GM10266 (cell line): ENCODE results near the gene FGFBP2.

Experiments
- DNase-seq: peaks from one replicate; pipeline ENCODE4 v3.0.0; 2012; ENCODE audit errors: extremely low spot score
- CTCF ChIP-seq: IDR thresholded peaks from 2 replicates; pipeline ENCODE4 v1.5.1; 2012; ENCODE audit warnings: mild to moderate bottlenecking, low read depth; ENCODE audit not compliant: control insufficient read depth, insufficient read depth; ENCODE audit errors: missing control alignments

Gene FGFBP2

GRCh38 chr4:15938640-15939039 lies 24.3 kb downstream of the FGFBP2 start, which contains the start of gene FGFBP1:
Gene FGFBP1 (minus strand): TSS chr4:15938740. CDS start chr4:15936632, 2,108 bp downstream.
- TF ChIP-seq CTCF = no peak
- no peak for DNase-seq

- no peak for DNase-seq
Measured at GRCh38 chr4:15938182-15938581, 24.8 kb downstream of the FGFBP2 start.

GRCh38 chr4:15936495-15936894 lies 26.5 kb downstream of the FGFBP2 start:
- no peak for TF ChIP-seq CTCF
- DNase-seq = no peak

More at GRCh38 chr4:15938182-15938581, 24.8 kb downstream of the FGFBP2 start:
- no peak for TF ChIP-seq CTCF

GRCh38 chr4:15935504-15936402 lies 27.2 kb downstream of the FGFBP2 start:
- no peak for DNase-seq
- no peak for TF ChIP-seq CTCF

GRCh38 chr4:15934259-15934658 lies 28.7 kb downstream of the FGFBP2 start:
- no peak for DNase-seq
- no peak for TF ChIP-seq CTCF

- no peak for DNase-seq
- no peak for TF ChIP-seq CTCF
Measured at GRCh38 chr4:15931451-15932210, 31.3 kb downstream of the FGFBP2 start.
